HUES48 (cell line): ENCODE data around the gene DHRS7B.
A peak's percentile ranks its signal among the peaks of the same experiment; 100 is the strongest.
"Not testable (repeated sequence)": the region's sequence is repeated elsewhere in the genome, so short reads cannot be mapped to it uniquely, and the experiment has no call there.

Source experiments
- H3K27ac ChIP-seq: one replicate; pipeline ENCODE4 v1.7.0; 2013; ENCODE audit warnings: low read depth, low read length, inconsistent platforms
- H3K27me3 ChIP-seq: 2 replicates; pipeline ENCODE4 v1.6.1; 2013; ENCODE audit warnings: mild to moderate bottlenecking, low read length; ENCODE audit not compliant: control insufficient read depth, insufficient read depth
- H3K36me3 ChIP-seq: 2 replicates; pipeline ENCODE4 v1.6.1; 2013; ENCODE audit warnings: low read length; ENCODE audit not compliant: control insufficient read depth, insufficient read depth
- H3K4me1 ChIP-seq: 2 replicates; pipeline ENCODE4 v1.6.1; 2013; ENCODE audit warnings: mild to moderate bottlenecking, low read length; ENCODE audit not compliant: control insufficient read depth, insufficient read depth
- H3K4me3 ChIP-seq: 2 replicates; pipeline ENCODE4 v1.5.1; 2013; ENCODE audit warnings: mild to moderate bottlenecking, low read depth, low read length
- H3K9ac ChIP-seq: 2 replicates; pipeline ENCODE4 v1.6.1; 2013; ENCODE audit warnings: mild to moderate bottlenecking, low read depth, low read length, moderate library complexity
- H3K9me3 ChIP-seq: 2 replicates; pipeline ENCODE4 v1.6.1; 2013; ENCODE audit warnings: low read length; ENCODE audit not compliant: control insufficient read depth, insufficient read depth

DHRS7B gene

GRCh38 chr17:21126645-21127508 lies at the start of gene DHRS7B:
DHRS7B (plus strand) TSS chr17:21126964; CDS start chr17:21126972, 8 bp downstream.
- H3K27ac ChIP-seq = peak within 1 kb of the TSS; percentile 91
- H3K4me3 ChIP-seq = peak within 1 kb of the TSS; percentile 81
- no peaks in the 10 kb centered on the region for H3K36me3 ChIP-seq
- peak within 1 kb of the TSS; percentile 80 for H3K9ac ChIP-seq
- peaks cover 15% of the 10 kb centered on the region; the same call in 1 of the 2 replicates for H3K4me1 ChIP-seq
- no peaks in the 10 kb centered on the region for H3K9me3 ChIP-seq
- H3K27me3 ChIP-seq = no peaks in the 10 kb centered on the region

- H3K27ac ChIP-seq = no peak overlapping the region
- no peaks in the 10 kb centered on the region for H3K4me1 ChIP-seq
- H3K36me3 ChIP-seq = no peaks in the 10 kb centered on the region
- H3K27me3 ChIP-seq = no peaks in the 10 kb centered on the region
- H3K9me3 ChIP-seq = no peaks in the 10 kb centered on the region
- H3K9ac ChIP-seq = no peak overlapping the region
- H3K4me3 ChIP-seq = no peak overlapping the region
Observed at GRCh38 chr17:21077281-21077680, 49.5 kb upstream of the DHRS7B start.

- Histone ChIP-seq H3K27ac (no peak overlapping the region), H3K4me1 (no peaks in the 10 kb centered on the region), H3K36me3 (no peaks in the 10 kb centered on the region), H3K9me3 (no peaks in the 10 kb centered on the region), H3K4me3 (no peak overlapping the region), H3K27me3 (no peaks in the 10 kb centered on the region), H3K9ac (no peak overlapping the region)
Observed at GRCh38 chr17:21078016-21078780, 48.6 kb upstream of the DHRS7B start.

- no peak overlapping the region for H3K4me3 ChIP-seq
- no peaks in the 10 kb centered on the region for H3K27me3 ChIP-seq
- no peaks in the 10 kb centered on the region for H3K36me3 ChIP-seq
- H3K4me1 ChIP-seq = no peaks in the 10 kb centered on the region
- H3K9ac ChIP-seq = no peak overlapping the region
- H3K27ac ChIP-seq = no peak overlapping the region
- no peaks in the 10 kb centered on the region for H3K9me3 ChIP-seq
Observed at GRCh38 chr17:21079196-21079595, 47.6 kb upstream of the DHRS7B start.

- H3K27ac ChIP-seq = no peak overlapping the region
- H3K36me3 ChIP-seq = no peaks in the 10 kb centered on the region
- H3K4me1 ChIP-seq = no peaks in the 10 kb centered on the region
- no peaks in the 10 kb centered on the region for H3K27me3 ChIP-seq
- H3K9me3 ChIP-seq = no peaks in the 10 kb centered on the region
- H3K4me3 ChIP-seq = no peak overlapping the region
- no peak overlapping the region for H3K9ac ChIP-seq
Observed at GRCh38 chr17:21082001-21082436, 44.7 kb upstream of the DHRS7B start.

GRCh38 chr17:21085280-21085679 lies 41.5 kb upstream of the DHRS7B start:
- H3K4me3 ChIP-seq, H3K27me3 ChIP-seq, H3K9me3 ChIP-seq, H3K9ac ChIP-seq, H3K4me1 ChIP-seq, H3K36me3 ChIP-seq, H3K27ac ChIP-seq: not testable (repeated sequence)

GRCh38 chr17:21085707-21086106 lies 41.1 kb upstream of the DHRS7B start:
- no peak overlapping the region for H3K9ac ChIP-seq
- no peaks in the 10 kb centered on the region for H3K36me3 ChIP-seq
- no peaks in the 10 kb centered on the region for H3K27me3 ChIP-seq
- no peaks in the 10 kb centered on the region for H3K9me3 ChIP-seq
- no peak overlapping the region for H3K4me3 ChIP-seq
- H3K27ac ChIP-seq = no peak overlapping the region
- H3K4me1 ChIP-seq = 0 out of 2 replicates have a peak, but pooled peaks cover 2% of the 10 kb centered on the region

GRCh38 chr17:21089145-21089544 lies 37.6 kb upstream of the DHRS7B start:
- Histone ChIP-seq H3K4me1 (0 out of 2 replicates have a peak, but pooled peaks cover 2% of the 10 kb centered on the region), H3K9ac (no peak overlapping the region), H3K36me3 (no peaks in the 10 kb centered on the region), H3K4me3 (no peak overlapping the region), H3K9me3 (no peaks in the 10 kb centered on the region), H3K27ac (no peak overlapping the region), H3K27me3 (no peaks in the 10 kb centered on the region)

- Histone ChIP-seq H3K4me1 (0 out of 2 replicates have a peak, but pooled peaks cover 2% of the 10 kb centered on the region), H3K9ac (no peak overlapping the region), H3K27me3 (no peaks in the 10 kb centered on the region), H3K4me3 (no peak overlapping the region), H3K9me3 (no peaks in the 10 kb centered on the region), H3K36me3 (no peaks in the 10 kb centered on the region), H3K27ac (no peak overlapping the region)
Observed at GRCh38 chr17:21089933-21090901, 36.5 kb upstream of the DHRS7B start.

GRCh38 chr17:21090902-21091618 lies 35.7 kb upstream of the DHRS7B start:
- H3K27me3 ChIP-seq = no peaks in the 10 kb centered on the region
- no peaks in the 10 kb centered on the region for H3K36me3 ChIP-seq
- no peak overlapping the region for H3K27ac ChIP-seq
- no peak overlapping the region for H3K9ac ChIP-seq
- H3K4me3 ChIP-seq = no peak overlapping the region
- no peaks in the 10 kb centered on the region for H3K9me3 ChIP-seq
- 0 out of 2 replicates have a peak, but pooled peaks cover 2% of the 10 kb centered on the region for H3K4me1 ChIP-seq
